GM18526 (cell line): ENCODE measurements around the gene HSD17B14.

ENCODE experiments used
- POLR2A ChIP-seq: IDR thresholded peaks from 3 replicates; pipeline ENCODE4 v1.6.1; 2011; ENCODE audit not compliant: insufficient read length; ENCODE audit errors: extremely low read depth

HSD17B14 gene

GRCh38 chr19:48812094-48812929 is 24.0 kb downstream of the HSD17B14 start:
- no peak for TF ChIP-seq POLR2A

GRCh38 chr19:48810151-48810550 is 26.1 kb downstream of the HSD17B14 start:
- TF ChIP-seq POLR2A, result no peak

- no peak for TF ChIP-seq POLR2A
Observed at GRCh38 chr19:48807590-48808308, 28.5 kb downstream of the HSD17B14 start.

- TF ChIP-seq POLR2A, result no peak
Observed at GRCh38 chr19:48806818-48807589, 29.3 kb downstream of the HSD17B14 start.

- peak; percentile 27 for TF ChIP-seq POLR2A
Observed at GRCh38 chr19:48806518-48806817, 29.8 kb downstream of the HSD17B14 start.

- no peak for TF ChIP-seq POLR2A
Observed at GRCh38 chr19:48805452-48805851, 30.8 kb downstream of the HSD17B14 start.

- no peak for TF ChIP-seq POLR2A
Observed at GRCh38 chr19:48804496-48804895, 31.8 kb downstream of the HSD17B14 start.

- TF ChIP-seq POLR2A, result no peak
Observed at GRCh38 chr19:48802623-48803022, 33.7 kb downstream of the HSD17B14 start.

- TF ChIP-seq POLR2A, result no peak
Observed at GRCh38 chr19:48799358-48800300, 36.7 kb downstream of the HSD17B14 start.

GRCh38 chr19:48798937-48799336 is 37.4 kb downstream of the HSD17B14 start:
- TF ChIP-seq POLR2A, result no peak

- no peak for TF ChIP-seq POLR2A
Observed at GRCh38 chr19:48797103-48797502, 39.2 kb downstream of the HSD17B14 start.

- no peak for TF ChIP-seq POLR2A
Observed at GRCh38 chr19:48796298-48797083, 39.8 kb downstream of the HSD17B14 start.

- no peak for TF ChIP-seq POLR2A
Observed at GRCh38 chr19:48795685-48796070, 40.6 kb downstream of the HSD17B14 start.
